NCI-H526 treated with DMSO at 0.1 percent for 48 hours (cell line): ENCODE data around the gene SMURF2.

ENCODE experiments used
- DNase-seq: peaks from one replicate; lab custom pipeline; 2025; lab: John Stamatoyannopoulos, UW

The SMURF2 gene

DNA sequence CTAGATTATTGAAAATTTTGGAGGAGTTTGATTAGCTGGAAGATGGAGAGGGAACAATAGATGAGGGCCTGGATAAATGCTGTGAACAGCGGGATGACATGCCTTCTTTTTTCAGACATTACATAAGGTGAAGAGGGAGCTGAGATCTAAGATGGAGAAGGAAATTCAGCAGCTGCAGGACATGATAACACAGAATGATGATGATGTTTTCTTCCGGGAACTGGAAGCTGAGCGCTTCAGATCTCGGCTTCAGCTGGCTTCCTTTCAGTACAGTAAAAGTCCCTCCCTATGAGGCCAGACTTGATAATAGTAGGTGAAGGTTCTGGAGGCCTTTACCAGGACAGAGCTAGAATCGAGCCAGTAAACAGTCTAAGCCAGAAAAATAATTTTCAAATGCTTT, 124.6 kb downstream of the SMURF2 start:
- DNase-seq = no peak

DNA sequence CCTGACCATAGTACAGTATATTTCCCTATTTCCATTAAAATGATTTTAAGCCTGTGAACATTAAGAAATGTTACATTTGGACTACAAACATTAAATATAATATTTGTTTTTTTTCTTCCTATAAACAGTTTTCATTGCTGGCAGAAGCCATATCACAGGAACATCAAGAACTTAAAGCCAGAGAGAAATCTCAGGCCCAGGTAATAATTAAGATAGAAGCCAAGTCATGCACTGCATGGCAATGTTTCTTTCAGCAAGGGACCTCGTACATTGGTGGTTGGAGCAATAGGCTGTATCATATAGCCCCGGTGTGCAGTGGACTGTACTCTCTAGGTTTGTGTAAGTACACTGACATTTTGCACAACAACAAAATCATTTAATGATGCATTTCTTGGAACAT, 125.2 kb downstream of the SMURF2 start:
- no peak for DNase-seq

GRCh38 chr17:64535357-64535756, 126.8 kb downstream of the SMURF2 start:
- DNase-seq = no peak

- DNase-seq = no peak
Observed at GRCh38 chr17:64534187-64534586, 127.9 kb downstream of the SMURF2 start.

- DNase-seq = no peak
Observed at GRCh38 chr17:64533784-64534183, 128.3 kb downstream of the SMURF2 start.

- no peak for DNase-seq
Observed at GRCh38 chr17:64532409-64532808, 129.7 kb downstream of the SMURF2 start.

DNA sequence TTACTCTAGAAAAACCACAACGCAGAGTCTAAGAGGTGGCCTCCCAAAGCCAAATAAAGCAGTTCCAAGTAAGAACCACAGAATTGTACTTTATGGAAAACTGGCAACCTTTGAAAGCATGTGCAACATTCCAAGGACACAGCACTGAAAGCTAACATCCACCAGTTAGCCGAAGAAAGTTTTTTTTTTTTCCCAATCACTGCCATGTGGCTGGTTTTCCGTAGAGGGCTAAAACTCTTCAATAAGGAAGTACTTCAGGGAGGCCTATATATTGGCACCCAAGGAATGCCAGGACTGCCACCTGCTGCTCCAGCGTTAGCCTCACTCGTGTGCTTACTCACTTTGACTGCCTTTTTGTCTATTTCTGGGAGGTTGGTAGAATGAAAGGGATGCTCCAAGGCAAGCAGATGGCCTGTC, 130.1 kb downstream of the SMURF2 start:
- DNase-seq = no peak

GRCh38 chr17:64529221-64529620, 132.9 kb downstream of the SMURF2 start:
- DNase-seq = no peak

GRCh38 chr17:64527914-64528313, 134.2 kb downstream of the SMURF2 start:
- DNase-seq = no peak

DNA sequence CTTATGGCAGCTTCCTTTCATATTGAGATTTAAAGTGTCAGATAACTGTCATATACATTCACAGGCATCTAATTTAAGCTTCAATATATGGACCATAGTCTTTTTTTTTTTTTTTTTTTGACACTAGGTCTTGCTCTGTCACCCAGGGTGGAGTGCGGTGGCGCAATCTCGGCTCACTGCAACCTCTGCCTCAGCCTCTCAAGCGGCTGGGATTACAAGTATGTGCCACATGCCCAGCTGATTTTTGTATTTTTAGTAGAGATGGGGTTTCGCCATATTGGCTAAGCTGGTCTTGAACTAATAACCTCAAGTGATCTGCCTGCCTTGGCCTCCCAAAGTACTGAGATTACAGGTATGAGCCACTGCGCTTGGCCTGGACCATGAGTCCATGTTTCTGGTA, 141.7 kb downstream of the SMURF2 start:
- DNase-seq = no peak

DNA sequence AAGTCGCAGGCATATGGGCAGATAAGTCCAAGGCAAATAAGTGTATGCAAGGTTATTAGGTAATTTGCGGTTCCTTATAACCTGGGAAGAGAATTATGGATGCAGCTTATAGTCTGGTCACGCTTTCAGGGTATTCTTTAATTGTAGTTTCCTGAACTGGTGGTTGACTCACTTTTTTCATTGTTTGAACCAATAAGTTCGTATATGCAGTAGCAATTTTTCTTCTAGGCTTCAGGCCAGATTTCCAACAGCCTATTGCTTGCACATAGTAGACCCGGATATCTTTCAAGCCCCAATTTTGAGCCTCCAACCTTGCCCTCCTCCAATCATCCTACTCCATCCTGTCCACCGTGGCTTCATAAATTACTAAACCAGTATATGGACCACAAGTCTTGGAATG, 142.5 kb downstream of the SMURF2 start:
- no peak for DNase-seq

DNA sequence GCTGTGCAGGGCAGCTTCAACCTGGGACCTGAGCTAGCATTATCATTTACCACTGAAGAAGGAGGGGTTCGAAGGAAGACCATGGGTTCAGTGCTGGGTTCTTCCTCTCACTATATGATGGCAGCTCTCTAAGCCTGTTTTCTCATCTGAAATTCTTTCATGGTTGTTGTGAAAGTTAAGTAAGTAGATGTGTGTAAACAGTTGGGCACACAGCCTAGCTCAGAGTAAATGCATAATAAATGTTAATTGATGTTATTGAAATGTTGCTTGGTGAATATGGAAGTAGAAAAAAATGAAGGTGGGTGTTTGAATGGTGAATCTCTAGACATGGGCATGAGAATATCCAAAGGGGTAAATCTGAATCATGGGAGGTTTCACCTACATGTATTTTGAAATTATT, 146.3 kb downstream of the SMURF2 start:
- no peak for DNase-seq

- no peak for DNase-seq
Observed at GRCh38 chr17:64515419-64515818, 146.7 kb downstream of the SMURF2 start.

GRCh38 chr17:64509179-64509578, 152.9 kb downstream of the SMURF2 start:
- no peak for DNase-seq

- DNase-seq = no peak
Observed at GRCh38 chr17:64508683-64509082, 153.4 kb downstream of the SMURF2 start.

- peak; percentile 79 for DNase-seq
Observed at GRCh38 chr17:64507413-64507782, 154.7 kb downstream of the SMURF2 start.

DNA sequence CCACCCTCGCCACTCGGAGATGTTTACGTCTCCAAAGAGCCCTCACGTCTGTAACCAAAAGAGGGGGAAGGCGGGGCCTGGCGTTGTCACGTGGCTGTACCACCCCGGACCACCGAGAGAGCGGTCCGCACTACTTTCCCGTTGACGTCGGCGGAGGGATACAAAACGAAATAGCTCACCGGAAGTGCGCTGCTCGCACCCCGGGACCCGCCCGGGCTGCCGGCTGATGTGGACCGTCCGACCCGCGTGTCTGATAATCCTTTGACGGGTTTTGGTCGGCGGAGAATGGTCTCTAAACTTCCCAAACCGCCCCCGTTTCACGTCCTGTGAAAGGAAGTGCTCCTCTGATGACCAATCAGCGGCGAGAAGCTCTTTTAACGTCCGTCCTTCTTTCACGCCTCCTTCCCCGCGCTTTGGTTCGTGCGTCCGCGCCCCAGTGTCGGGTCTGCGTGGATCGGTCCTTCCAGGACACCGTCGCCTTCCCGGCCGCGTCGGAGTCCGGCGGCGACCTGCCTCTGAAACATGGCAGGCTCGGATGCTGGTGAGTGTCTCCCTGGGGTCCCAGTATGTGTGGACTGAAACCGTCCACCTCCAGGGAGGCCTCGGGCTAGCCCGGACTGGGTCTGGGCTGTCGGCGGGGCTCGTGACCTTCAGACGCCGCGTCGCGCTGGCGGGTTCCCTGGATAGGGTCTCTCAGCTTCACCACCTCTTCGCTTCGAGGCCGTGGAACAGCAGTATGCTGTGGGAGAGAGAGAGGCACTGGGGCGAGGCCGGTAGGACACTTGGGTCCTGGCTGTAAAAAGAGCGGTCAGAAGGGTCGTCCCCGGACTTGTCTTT, 155.3 kb downstream of the SMURF2 start, which contains the start of gene CEP95:
Gene CEP95 (plus strand): TSS at position 402 of the 837 bp plus-strand sequence. CDS start 121 bp downstream, at position 523.
- DNase-seq = peak; percentile 99

DNA sequence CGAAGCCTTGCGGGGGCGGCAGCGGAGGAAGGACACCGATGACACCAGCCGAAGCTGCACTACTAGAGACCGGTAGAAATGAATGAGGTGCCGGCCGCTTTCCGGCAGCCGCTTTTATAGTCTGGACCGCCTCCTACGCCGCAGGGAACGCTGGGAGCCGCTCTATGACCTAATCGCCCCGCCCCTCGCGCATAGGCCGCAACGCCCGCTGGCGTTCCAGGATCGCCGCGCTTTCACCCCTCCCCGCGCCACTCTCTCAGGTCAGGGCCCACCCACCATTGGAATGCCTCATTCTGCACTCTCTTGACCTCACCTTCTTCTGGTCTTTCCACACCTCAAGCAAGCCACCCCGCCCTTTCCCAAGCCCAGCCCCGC, 155.9 kb downstream of the SMURF2 start, which contains the start of gene DDX5:
Gene DDX5 (minus strand): TSS at position 89 of the 375 bp plus-strand sequence. CDS start 170 bp downstream, outside the sequence.
- peak; percentile 99 for DNase-seq

DNA sequence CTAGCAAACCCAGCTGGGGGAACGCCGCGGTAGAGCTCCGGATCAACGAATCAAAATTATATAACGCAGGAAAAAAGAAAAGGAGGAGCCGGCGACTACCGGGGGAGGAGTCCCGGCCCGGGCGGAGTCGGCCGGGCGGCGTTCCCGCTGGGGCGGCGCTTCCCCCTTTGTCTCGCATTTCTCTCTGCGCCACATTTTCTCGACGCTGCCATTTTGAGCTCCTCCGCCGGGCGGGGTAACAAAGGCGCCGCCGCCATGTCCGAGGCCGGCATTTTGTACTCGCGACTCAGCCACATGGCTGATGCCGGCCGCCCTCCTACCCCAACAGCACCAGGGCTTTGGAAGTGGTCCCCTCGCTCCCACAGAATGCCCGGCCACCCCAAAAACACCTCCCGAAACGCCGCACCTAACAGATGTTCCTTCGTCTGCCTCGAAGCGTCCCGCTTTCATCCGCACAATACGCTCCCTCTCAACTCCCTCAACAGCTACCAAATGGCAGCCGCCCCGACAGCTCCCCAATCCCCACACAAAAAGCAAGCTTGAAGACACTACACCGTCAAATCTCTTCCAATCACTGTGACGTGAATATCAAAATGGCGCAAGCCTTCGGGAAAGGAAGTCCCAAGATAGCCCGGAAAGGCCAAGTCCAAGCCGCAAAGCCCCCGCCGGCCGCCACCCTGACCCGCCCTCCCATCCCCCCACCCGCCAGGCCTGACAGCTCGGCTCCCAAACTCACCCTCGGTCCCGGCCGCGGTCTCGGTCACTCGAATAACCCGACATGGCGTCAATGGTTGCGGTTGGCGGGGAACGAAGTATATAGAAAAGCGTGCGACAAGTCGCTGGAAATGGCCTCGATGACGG, 156.5 kb downstream of the SMURF2 start:
- DNase-seq = peak; percentile 57

- peak; percentile 49 for DNase-seq
Observed at GRCh38 chr17:64504769-64505339, 157.3 kb downstream of the SMURF2 start.

DNA sequence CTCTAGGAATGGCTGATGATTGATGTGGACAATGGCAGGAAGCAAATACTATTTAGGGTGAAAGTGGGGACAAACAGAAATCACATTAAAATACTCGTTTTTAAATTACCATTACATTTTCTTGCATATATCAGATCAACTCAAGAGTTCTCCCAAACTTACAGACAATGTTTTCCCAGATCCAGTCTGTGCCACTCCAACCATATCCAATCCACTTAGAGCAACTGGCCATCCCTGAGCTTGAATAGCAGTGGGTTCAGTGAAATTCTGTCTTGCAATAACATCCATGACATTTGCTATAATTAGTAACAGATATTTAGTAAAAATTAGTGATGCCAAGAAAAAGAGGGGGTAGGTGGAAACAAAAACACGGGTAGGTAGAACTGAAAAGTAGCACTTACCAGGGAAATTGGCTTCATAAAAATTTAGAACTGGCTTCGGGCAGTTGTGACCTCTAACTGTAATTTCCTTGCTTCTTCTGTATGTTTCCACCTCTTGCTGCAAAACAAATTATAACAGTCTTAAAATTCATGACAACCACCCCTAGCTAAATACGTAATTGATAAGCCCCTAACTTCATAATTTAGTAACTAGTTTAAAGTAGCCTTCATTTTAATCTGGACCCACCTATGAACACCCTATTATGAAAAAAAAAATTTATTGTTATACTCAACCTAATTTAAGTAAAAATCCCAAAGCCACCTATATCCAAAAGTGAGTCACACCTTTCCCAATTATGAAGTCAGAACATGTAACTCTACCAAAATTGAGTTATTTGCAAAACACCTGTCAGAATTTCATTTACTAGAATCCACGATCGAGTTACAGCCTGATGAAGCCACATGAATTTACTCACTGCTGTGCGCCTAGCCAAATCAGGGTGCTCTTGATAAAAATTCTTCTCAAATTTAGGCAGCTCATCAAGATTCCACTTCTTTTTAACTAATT, 158.0 kb downstream of the SMURF2 start:
- no peak for DNase-seq
